ENCODE measurements around the gene AHI1.

The AHI1 gene

GRCh38 chr6:135285165-135285564 lies 212.4 kb downstream of the AHI1 start:
- no peak for DNase-seq

- DNase-seq = no peak
Observed at GRCh38 chr6:135283926-135284325, 213.6 kb downstream of the AHI1 start.

- DNase-seq = no peak
Observed at GRCh38 chr6:135282395-135282794, 215.1 kb downstream of the AHI1 start.

- no peak for DNase-seq
Observed at GRCh38 chr6:135281964-135282363, 215.6 kb downstream of the AHI1 start.

- DNase-seq = no peak
Observed at GRCh38 chr6:135281227-135281626, 216.3 kb downstream of the AHI1 start.

- no peak for DNase-seq
Observed at GRCh38 chr6:135280375-135281136, 217.0 kb downstream of the AHI1 start.

GRCh38 chr6:135277422-135277821 lies 220.1 kb downstream of the AHI1 start:
- no peak for DNase-seq

GRCh38 chr6:135274561-135275293 lies 222.8 kb downstream of the AHI1 start:
- no peak for DNase-seq

- no peak for DNase-seq
Observed at GRCh38 chr6:135271626-135272025, 225.9 kb downstream of the AHI1 start.

GRCh38 chr6:135270676-135271536 lies 226.6 kb downstream of the AHI1 start:
- DNase-seq = no peak

- no peak for DNase-seq
Observed at GRCh38 chr6:135269481-135269891, 228.1 kb downstream of the AHI1 start.

- no peak for DNase-seq
Observed at GRCh38 chr6:135268740-135269139, 228.8 kb downstream of the AHI1 start.

GRCh38 chr6:135268263-135268662 lies 229.3 kb downstream of the AHI1 start:
- DNase-seq = no peak

GRCh38 chr6:135267085-135267484 lies 230.5 kb downstream of the AHI1 start:
- no peak for DNase-seq

- no peak for DNase-seq
Observed at GRCh38 chr6:135266675-135267074, 230.9 kb downstream of the AHI1 start.

- DNase-seq = no peak
Observed at GRCh38 chr6:135265278-135265677, 232.3 kb downstream of the AHI1 start.

GRCh38 chr6:135261872-135262725 lies 235.4 kb downstream of the AHI1 start:
- DNase-seq = no peak

- no peak for DNase-seq
Observed at GRCh38 chr6:135260612-135261011, 236.9 kb downstream of the AHI1 start.

- DNase-seq = no peak
Observed at GRCh38 chr6:135258970-135259369, 238.6 kb downstream of the AHI1 start.

- DNase-seq = no peak
Observed at GRCh38 chr6:135257631-135258405, 239.7 kb downstream of the AHI1 start.

- DNase-seq = no peak
Observed at GRCh38 chr6:135256866-135257265, 240.7 kb downstream of the AHI1 start.

GRCh38 chr6:135254471-135254870 lies 243.1 kb downstream of the AHI1 start:
- DNase-seq = no peak

Measured in activated T-cell treated with anti-CD3 and anti-CD28 coated beads for 4 hours (primary cell).